Fibroblast of skin of back (primary cell): ENCODE data around the gene B3GNT7.
"Not testable (repeated sequence)": the region's sequence is repeated elsewhere in the genome, so short reads cannot be mapped to it uniquely, and the experiment has no call there.

Experiments
- DNase-seq: peaks from one replicate; pipeline ENCODE4 v3.0.0-alpha.2; 2013

Gene B3GNT7

DNA sequence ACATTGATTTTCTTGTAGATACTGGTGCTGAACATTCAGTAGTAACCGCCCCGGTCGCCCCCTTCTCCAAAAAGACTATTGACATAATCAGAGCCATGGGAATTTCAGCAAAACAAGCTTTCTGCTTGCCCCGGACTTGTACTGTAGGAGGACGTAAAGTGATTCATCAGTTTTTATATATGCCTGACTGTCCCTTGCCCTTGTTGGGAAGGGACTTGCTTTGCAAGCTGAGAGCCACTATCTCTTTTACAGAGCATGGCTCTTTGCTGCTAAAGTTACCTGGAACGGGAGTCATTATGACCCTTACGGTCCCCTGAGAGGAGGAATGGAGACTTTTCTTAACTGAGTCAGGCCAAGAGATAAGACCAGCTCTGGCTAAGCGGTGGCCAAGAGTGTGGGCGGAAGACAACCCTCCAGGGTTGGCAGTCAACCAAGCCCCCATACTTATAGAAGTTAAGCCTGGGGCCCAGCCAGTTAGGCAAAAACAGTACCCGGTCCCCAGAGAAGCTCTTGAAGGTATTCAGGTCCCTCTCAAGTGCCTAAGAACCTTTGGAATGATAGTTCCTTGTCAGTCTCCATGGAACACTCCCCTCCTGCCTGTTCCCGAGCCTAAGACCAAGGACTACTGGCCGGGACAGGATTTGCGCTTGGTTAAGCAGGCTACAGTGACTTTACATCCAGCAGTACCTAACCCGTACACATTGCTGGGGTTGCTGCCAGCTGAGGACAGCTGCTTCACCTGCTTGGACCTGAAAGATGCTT is 8.1 kb downstream of the B3GNT7 start:
- DNase-seq: not testable (repeated sequence)

DNA sequence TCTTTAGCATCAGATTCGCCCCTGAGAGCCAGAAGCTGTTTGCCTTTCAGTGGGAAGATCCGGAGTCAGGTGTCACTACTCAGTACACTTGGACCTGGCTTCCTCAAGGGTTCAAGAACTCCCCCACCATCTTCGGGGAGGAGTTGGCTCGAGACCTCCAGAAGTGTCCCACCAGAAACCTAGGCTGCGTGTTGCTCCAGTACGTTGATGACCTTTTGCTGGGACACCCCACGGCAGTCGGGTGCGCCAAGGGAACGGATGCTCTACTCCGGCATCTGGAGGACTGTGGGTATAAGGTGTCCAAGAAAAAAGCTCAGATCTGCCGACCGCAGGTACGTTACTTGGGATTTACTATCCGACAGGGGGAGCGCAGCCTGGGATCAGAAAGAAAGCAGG is 8.7 kb downstream of the B3GNT7 start:
- not testable (repeated sequence) for DNase-seq

GRCh38 chr2:231405601-231406367 is 10.3 kb downstream of the B3GNT7 start:
- peak; percentile 18 for DNase-seq

DNA sequence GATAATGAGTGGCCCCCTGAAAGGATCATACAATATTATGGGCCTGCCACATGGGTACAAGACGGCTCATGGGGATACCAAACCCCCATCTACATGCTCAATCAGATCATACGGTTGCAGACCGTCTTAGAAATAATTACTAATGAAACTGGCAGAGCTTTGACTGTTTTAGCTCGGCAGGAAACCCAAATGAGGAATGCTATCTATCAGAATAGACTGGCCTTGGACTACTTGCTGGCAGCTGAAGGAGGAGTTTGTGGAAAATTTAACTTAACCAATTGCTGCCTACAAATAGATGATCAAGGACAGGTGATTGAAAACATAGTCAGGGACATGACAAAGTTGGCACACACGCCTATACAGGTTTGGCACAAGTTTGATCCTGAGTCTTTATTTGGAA is 12.2 kb downstream of the B3GNT7 start:
- not testable (repeated sequence) for DNase-seq

DNA sequence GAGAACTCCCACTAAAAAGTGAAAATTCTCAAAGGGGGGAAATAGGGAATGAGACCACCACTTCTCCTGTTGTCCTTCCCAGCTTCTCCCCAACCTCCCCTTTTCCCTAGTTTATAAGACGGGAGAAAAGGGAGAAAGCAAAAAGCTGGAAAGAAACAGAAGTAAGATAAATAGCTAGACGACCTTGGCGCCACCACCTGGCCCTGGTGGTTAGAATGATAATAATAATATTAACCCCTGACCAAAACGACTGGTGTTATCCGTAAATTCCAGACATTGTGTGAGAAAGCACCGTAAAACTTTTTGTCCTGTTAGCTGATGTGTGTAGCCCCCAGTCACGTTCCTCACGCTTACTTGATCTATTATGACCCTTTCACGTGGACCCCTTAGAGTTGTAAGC is 12.8 kb downstream of the B3GNT7 start:
- not testable (repeated sequence) for DNase-seq

GRCh38 chr2:231409776-231410175 is 14.3 kb downstream of the B3GNT7 start:
- DNase-seq: no peak

GRCh38 chr2:231410293-231411004 is 14.9 kb downstream of the B3GNT7 start:
- no peak for DNase-seq

DNA sequence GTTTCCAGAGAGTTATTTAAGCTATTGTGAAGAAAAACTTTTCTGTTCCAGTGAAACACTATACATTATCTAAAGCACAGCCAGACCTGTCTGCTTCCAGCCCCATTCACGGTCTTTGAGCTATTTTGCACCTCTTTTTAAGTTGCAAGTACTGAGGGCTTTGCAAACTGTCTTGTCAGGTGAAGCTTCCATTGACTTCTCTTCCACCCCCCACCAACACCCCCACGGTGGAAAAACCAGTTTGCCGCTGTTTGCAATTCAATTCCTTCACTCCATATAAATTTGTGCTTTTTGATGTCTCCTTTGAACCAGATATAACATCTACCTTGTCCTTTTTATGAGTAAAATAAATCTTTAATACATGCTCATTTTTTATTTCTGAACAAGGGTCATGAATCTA is 15.7 kb downstream of the B3GNT7 start:
- DNase-seq: no peak

- peak; percentile 83 for DNase-seq
Measured at GRCh38 chr2:231411831-231412617, 16.5 kb downstream of the B3GNT7 start.

GRCh38 chr2:231412618-231412963 is 17.1 kb downstream of the B3GNT7 start:
- DNase-seq: no peak

- DNase-seq: no peak
Measured at GRCh38 chr2:231413456-231413855, 17.9 kb downstream of the B3GNT7 start.

GRCh38 chr2:231413921-231414476 is 18.5 kb downstream of the B3GNT7 start:
- DNase-seq: no peak

GRCh38 chr2:231415029-231415428 is 19.5 kb downstream of the B3GNT7 start:
- no peak for DNase-seq

- DNase-seq: no peak
Measured at GRCh38 chr2:231418820-231419640, 23.5 kb downstream of the B3GNT7 start.

GRCh38 chr2:231421051-231421580 is 25.6 kb downstream of the B3GNT7 start:
- DNase-seq: no peak

DNA sequence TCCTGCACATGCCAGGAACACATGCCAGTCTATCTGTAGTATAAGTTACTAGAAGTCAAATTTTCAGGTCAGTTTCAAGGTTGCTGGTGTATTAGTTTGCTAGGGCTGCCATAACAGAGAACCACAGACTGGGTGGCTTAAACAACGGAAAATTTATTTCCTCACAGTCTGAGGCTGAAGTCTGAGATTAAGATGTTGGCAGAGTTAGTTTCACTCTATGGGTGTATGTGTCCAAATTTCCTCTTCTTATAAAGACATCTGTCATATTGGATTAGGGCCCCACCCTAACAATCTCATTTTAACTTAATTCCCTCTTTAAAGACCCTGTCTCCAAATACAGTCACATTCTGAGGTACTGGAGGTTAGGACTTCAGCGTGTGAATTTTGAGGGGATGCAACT is 26.5 kb downstream of the B3GNT7 start:
- DNase-seq: no peak

DNA sequence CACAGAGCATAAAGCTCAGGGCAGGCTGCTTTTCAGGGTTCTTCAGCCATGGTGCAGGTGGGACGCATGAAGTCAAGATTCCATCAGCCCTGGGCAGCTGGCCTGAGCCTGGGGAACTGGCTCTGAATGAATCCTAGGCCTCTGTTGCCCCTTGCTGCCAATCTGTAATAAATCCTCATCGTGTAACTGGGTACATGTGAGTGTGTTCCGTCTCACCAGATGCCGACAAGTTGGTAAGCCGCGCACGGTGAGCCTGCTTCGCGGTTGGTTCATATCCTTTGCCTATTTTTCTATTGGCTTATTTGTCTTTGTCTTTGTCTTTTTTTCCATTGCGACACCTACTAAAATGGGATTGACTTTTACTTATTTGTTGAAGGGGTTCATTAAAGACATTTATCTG is 27.7 kb downstream of the B3GNT7 start:
- DNase-seq: no peak

GRCh38 chr2:231425291-231425810 is 29.8 kb downstream of the B3GNT7 start:
- DNase-seq: no peak

- DNase-seq: no peak
Measured at GRCh38 chr2:231425811-231426703, 30.5 kb downstream of the B3GNT7 start.

DNA sequence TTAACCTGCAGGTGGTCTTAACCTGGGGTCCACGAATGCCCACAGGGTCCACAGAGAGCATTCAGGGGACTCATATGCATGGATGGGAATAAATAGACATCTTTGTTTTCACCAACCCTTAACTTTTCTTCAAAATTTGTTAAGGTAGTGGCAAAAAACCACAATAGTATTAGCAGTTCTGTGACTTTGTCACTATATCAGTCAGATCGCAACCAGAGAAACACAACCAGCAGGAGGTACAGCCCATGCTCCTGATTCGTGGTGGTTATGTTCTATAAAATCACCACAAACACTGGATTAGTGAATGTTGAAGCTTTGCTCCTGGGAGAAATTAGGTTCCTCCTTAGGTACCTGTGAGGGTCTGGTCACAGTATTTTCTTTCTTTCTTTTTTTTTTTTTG is 31.6 kb downstream of the B3GNT7 start:
- DNase-seq: no peak
